Liver (tissue), 9 donors: ENCODE measurements around the gene C14orf180. TPM values are rescaled to one million over a fixed set of nuclear protein-coding genes. Genes with fewer than 3 reads are reported as not detected.
A peak's percentile ranks its signal among the peaks of the same experiment; 100 is the strongest.

Source experiments
- DNase-seq: peaks from one replicate; pipeline ENCODE4 v3.0.0-alpha.2; 2017; ENCODE audit warnings: low spot score
- H3K27ac ChIP-seq, 2 donors: one replicate each; pipeline ENCODE4 v1.7.0; 2013; ENCODE audit warnings: inconsistent platforms in 2 of 2, low read length in 2 of 2, control low read depth in 1 of 2, low read depth in 1 of 2, mild to moderate bottlenecking in 1 of 2
- H3K27me3 ChIP-seq, 4 donors: one replicate each; pipeline versions ENCODE4 v1.6.1 to v1.7.0; 2013; ENCODE audit warnings: low read length in 3 of 4, inconsistent platforms in 1 of 4, mild to moderate bottlenecking in 1 of 4, moderate library complexity in 1 of 4; ENCODE audit not compliant: control insufficient read depth in 4 of 4, insufficient read depth in 4 of 4
- H3K36me3 ChIP-seq, 4 donors: one replicate each; pipeline versions ENCODE4 v1.6.1 to v1.7.0; 2013; ENCODE audit warnings: low read length in 3 of 4, mild to moderate bottlenecking in 3 of 4, low read depth in 1 of 4, moderate library complexity in 1 of 4; ENCODE audit not compliant: control insufficient read depth in 4 of 4, insufficient read depth in 3 of 4
- H3K4me1 ChIP-seq, 4 donors: one replicate each; pipeline versions ENCODE4 v1.6.1 to v1.7.0; 2013; ENCODE audit warnings: low read length in 3 of 4, mild to moderate bottlenecking in 3 of 4, moderate library complexity in 1 of 4; ENCODE audit not compliant: control insufficient read depth in 4 of 4, insufficient read depth in 4 of 4
- H3K4me3 ChIP-seq, 3 donors: one replicate each; pipeline versions ENCODE4 v1.6.1 to v1.7.0; 2013; ENCODE audit warnings: low read length in 3 of 3, control low read depth in 1 of 3, low read depth in 1 of 3, mild to moderate bottlenecking in 1 of 3
- H3K9ac ChIP-seq, 2 donors: one replicate each; pipeline ENCODE4 v1.7.0; 2013; ENCODE audit warnings: low read length in 2 of 2, mild to moderate bottlenecking in 2 of 2, moderate library complexity in 2 of 2, control low read depth in 1 of 2, low read depth in 1 of 2
- H3K9me3 ChIP-seq, 4 donors: one replicate each; pipeline versions ENCODE4 v1.6.1 to v1.7.0; 2013; ENCODE audit warnings: low read length in 3 of 4; ENCODE audit not compliant: control insufficient read depth in 4 of 4
- ATF3 ChIP-seq: IDR thresholded peaks from 2 replicates; pipeline ENCODE4 v1.6.1; 2016; ENCODE audit warnings: antibody characterized with exemption
- CTCF ChIP-seq: fragments of 150-350 bp; IDR thresholded peaks from 2 replicates; pipeline ENCODE4 v1.5.1; 2017; ENCODE audit warnings: improper control_type of control experiment, low read depth, low read length; ENCODE audit not compliant: missing input control
- EGR1 ChIP-seq, 2 donors: IDR thresholded peaks; 2 replicates each; pipeline ENCODE4 v1.6.1; 2016 to 2018; ENCODE audit warnings: antibody characterized with exemption in 2 of 2, low read depth in 2 of 2
- FOXA1 ChIP-seq: IDR thresholded peaks from 2 replicates; pipeline ENCODE4 v1.6.1; 2016; ENCODE audit warnings: antibody characterized with exemption
- FOXA2 ChIP-seq: IDR thresholded peaks from 2 replicates; pipeline ENCODE4 v1.6.1; 2016; ENCODE audit warnings: antibody characterized with exemption
- GABPA ChIP-seq, 2 donors: IDR thresholded peaks in 1 of 2; conservative IDR thresholded peaks in 1 of 2; 2 replicates each; pipeline ENCODE4 v1.6.1; 2016; ENCODE audit warnings: antibody characterized with exemption in 2 of 2, mild to moderate bottlenecking in 1 of 2, moderate library complexity in 1 of 2
- HNF4A ChIP-seq, 2 donors: conservative IDR thresholded peaks; 2 replicates each; pipeline ENCODE4 v1.6.1; 2016; ENCODE audit warnings: antibody characterized with exemption in 2 of 2, mild to moderate bottlenecking in 2 of 2
- HNF4G ChIP-seq: IDR thresholded peaks from 2 replicates; pipeline ENCODE4 v1.6.1; 2016; ENCODE audit warnings: antibody characterized with exemption
- JUND ChIP-seq, 2 donors: IDR thresholded peaks; 2 replicates each; pipeline ENCODE4 v1.6.1; 2016; ENCODE audit warnings: antibody characterized with exemption in 2 of 2
- NR2F2 ChIP-seq: IDR thresholded peaks from 2 replicates; pipeline ENCODE4 v1.6.1; 2016; ENCODE audit warnings: antibody characterized with exemption
- RAD21 ChIP-seq, 2 donors: IDR thresholded peaks; 2 replicates each; pipeline ENCODE4 v1.6.1; 2016; ENCODE audit warnings: antibody characterized with exemption in 2 of 2, mild to moderate bottlenecking in 2 of 2
- RXRA ChIP-seq, 2 donors: IDR thresholded peaks; 2 replicates each; pipeline ENCODE4 v1.6.1; 2017 to 2018; ENCODE audit warnings: antibody characterized with exemption in 2 of 2, mild to moderate bottlenecking in 1 of 2
- SP1 ChIP-seq: IDR thresholded peaks from 2 replicates; pipeline ENCODE4 v1.6.1; 2018; ENCODE audit warnings: antibody characterized with exemption, mild to moderate bottlenecking
- TAF1 ChIP-seq: conservative IDR thresholded peaks from 2 replicates; pipeline ENCODE4 v1.6.1; 2016; ENCODE audit warnings: antibody characterized with exemption, mild to moderate bottlenecking
- YY1 ChIP-seq: IDR thresholded peaks from 2 replicates; pipeline ENCODE4 v1.6.1; 2016; ENCODE audit warnings: antibody characterized with exemption, mild to moderate bottlenecking
- ZBTB33 ChIP-seq: IDR thresholded peaks from 2 replicates; pipeline ENCODE4 v1.6.1; 2016; ENCODE audit warnings: antibody characterized with exemption
- WGBS: extraction: QIAGEN DNeasy Blood & Tissue Kit; methylation state at CpG from one replicate; pipeline ENCODE4 v1.1.7; 2013; 5-methylcytosine and 5-hydroxymethylcytosine counted together
- polyA plus RNA-seq, 2 donors: library from polyadenylated mRNA; stranded (reverse) in 1 of 2; unstranded in 1 of 2; fragments of 200-250 nt in 1 of 2; fragments of >200 nt in 1 of 2; fragmentation: Nextera tagmentation in 1 of 2; extraction: Ambion mirVana in 1 of 2; gene quantifications; one replicate each; pipeline versions ENCODE4 v1.2.1 to v1.2.3, GENCODE V29; 2013 to 2015
- total RNA-seq, 2 donors: library from RNA; depleted of rRNA; stranded (reverse); fragments of >200 nt; gene quantifications; one replicate each; pipeline ENCODE4 v1.2.3, GENCODE V29; 2014
- TF ChIP-seq, protein P1 (sequence below): IDR thresholded peaks from 2 replicates; pipeline ENCODE4 v1.6.1; 2016; ENCODE audit warnings: antibody characterized with exemption
- donor health status: healthy.
- donor health status: healthy.
- donor health status: healthy.
- donor health status: healthy.
- donor health status: healthy.

C14orf180 gene
- total and polyA plus RNA-seq, 4 donors = 0.09 to 4.0 (median 2.9) TPM

GRCh38 chr14:104572668-104573067 is 6.9 kb upstream of the C14orf180 start:
- Histone ChIP-seq H3K36me3 (no peaks in the 10 kb centered on the region), H3K9ac (no peak overlapping the region), H3K4me3 (no peak overlapping the region), H3K4me1 (peaks cover 6 to 14% (median 12%) of the 10 kb centered on the region in 4 donors), H3K27me3 (no peaks in the 10 kb centered on the region), H3K9me3 (no peaks in the 10 kb centered on the region), H3K27ac (no peak overlapping the region)
- DNase-seq = no peak
- TF ChIP-seq RXRA (IDR thresholded peaks at IDR 0.05) = no peak
- no peak for TF ChIP-seq GABPA (IDR thresholded peaks at IDR 0.05 in 1 of 2, conservative IDR thresholded peaks at IDR 0.05 in 1 of 2)
- no peak for TF ChIP-seq NR2F2
- no peak for TF ChIP-seq ATF3
- TF ChIP-seq ZBTB33 = no peak
- TF ChIP-seq YY1 = no peak
- WGBS = 88% methylated on average over 7 of the region's 7 CpGs

GRCh38 chr14:104573930-104574329 is 5.6 kb upstream of the C14orf180 start:
- no peaks in the 10 kb centered on the region for H3K27me3 ChIP-seq
- no peak overlapping the region for H3K4me3 ChIP-seq
- no peak for DNase-seq
- no peak overlapping the region for H3K9ac ChIP-seq
- TF ChIP-seq JUND (IDR thresholded peaks at IDR 0.05) (no peak), HNF4G (no peak), CTCF (no peak), HNF4A (conservative IDR thresholded peaks at IDR 0.05) (no peak), FOXA1 (no peak), GABPA (IDR thresholded peaks at IDR 0.05 in 1 of 2, conservative IDR thresholded peaks at IDR 0.05 in 1 of 2) (no peak)
- WGBS = 81% methylated on average over 9 of the region's 9 CpGs
- H3K9me3 ChIP-seq = no peaks in the 10 kb centered on the region
- H3K4me1 ChIP-seq = peaks cover 6 to 26% (median 25%) of the 10 kb centered on the region in 4 donors
- peak overlapping the region in 1 of 2 donors; percentile 31 for H3K27ac ChIP-seq
- no peaks in the 10 kb centered on the region for H3K36me3 ChIP-seq

DNA sequence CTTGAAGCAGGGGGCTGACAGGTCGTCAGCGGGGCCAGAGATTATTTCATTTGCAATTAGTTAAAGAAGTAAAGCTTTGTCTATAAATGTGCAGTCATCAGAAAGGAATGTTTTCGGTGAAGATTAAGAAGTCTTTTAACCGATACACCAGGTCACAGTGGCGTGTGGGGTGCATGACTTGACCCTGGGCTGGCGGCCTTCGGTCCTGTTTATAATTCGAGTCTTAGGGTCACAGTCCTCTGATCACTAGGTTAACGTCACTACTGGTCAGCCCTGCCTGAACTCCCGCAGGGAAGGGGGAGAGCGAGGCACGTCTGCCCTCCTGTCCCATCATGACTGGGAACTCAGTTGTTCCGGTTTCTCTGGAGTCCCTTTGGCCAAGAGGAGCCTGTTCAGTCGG is 5.0 kb upstream of the C14orf180 start:
- H3K4me3 ChIP-seq = no peak overlapping the region
- 77% methylated on average over 14 of the region's 14 CpGs for WGBS
- H3K9ac ChIP-seq = no peak overlapping the region
- H3K27me3 ChIP-seq = no peaks in the 10 kb centered on the region
- DNase-seq = no peak
- no peaks in the 10 kb centered on the region for H3K36me3 ChIP-seq
- H3K9me3 ChIP-seq = no peaks in the 10 kb centered on the region
- H3K27ac ChIP-seq = peak overlapping the region in 1 of 2 donors; percentile 31
- peaks cover 9 to 32% (median 31%) of the 10 kb centered on the region in 4 donors for H3K4me1 ChIP-seq
- TF ChIP-seq ZBTB33 (no peak), TAF1 (no peak), RAD21 (IDR thresholded peaks at IDR 0.05) (no peak), FOXA1 (no peak), GABPA (IDR thresholded peaks at IDR 0.05 in 1 of 2, conservative IDR thresholded peaks at IDR 0.05 in 1 of 2) (no peak), FOXA2 (no peak), EGR1 (IDR thresholded peaks at IDR 0.05; ENCODE audit: low read depth in 2 of 2) (no peak), HNF4G (no peak), JUND (IDR thresholded peaks at IDR 0.05) (peak in 1 of 2 donors; percentile 56), CTCF (no peak), YY1 (no peak), SP1 (peak; percentile 29), ATF3 (no peak), HNF4A (conservative IDR thresholded peaks at IDR 0.05) (no peak), NR2F2 (peak; percentile 98)
- TF ChIP-seq, protein P1, sequence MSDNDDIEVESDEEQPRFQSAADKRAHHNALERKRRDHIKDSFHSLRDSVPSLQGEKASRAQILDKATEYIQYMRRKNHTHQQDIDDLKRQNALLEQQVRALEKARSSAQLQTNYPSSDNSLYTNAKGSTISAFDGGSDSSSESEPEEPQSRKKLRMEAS = no peak
